Activated CD4-positive, alpha-beta T cell treated with anti-CD3 and anti-CD28 coated beads, Interleukin-2, Interleukin-6, amounts not matched to agents 100 ng/mL and 50 ng/mL, durations not matched to agents 16 hours and 8 hours (primary cell): ENCODE data around the gene SERBP1.
A peak's percentile ranks its signal among the peaks of the same experiment; 100 is the strongest.
"Not testable (repeated sequence)": the region's sequence is repeated elsewhere in the genome, so short reads cannot be mapped to it uniquely, and the experiment has no call there.

Experiments used
- DNase-seq: peaks from one replicate; pipeline ENCODE4 v3.0.0-alpha.2; 2020

Gene SERBP1

DNA sequence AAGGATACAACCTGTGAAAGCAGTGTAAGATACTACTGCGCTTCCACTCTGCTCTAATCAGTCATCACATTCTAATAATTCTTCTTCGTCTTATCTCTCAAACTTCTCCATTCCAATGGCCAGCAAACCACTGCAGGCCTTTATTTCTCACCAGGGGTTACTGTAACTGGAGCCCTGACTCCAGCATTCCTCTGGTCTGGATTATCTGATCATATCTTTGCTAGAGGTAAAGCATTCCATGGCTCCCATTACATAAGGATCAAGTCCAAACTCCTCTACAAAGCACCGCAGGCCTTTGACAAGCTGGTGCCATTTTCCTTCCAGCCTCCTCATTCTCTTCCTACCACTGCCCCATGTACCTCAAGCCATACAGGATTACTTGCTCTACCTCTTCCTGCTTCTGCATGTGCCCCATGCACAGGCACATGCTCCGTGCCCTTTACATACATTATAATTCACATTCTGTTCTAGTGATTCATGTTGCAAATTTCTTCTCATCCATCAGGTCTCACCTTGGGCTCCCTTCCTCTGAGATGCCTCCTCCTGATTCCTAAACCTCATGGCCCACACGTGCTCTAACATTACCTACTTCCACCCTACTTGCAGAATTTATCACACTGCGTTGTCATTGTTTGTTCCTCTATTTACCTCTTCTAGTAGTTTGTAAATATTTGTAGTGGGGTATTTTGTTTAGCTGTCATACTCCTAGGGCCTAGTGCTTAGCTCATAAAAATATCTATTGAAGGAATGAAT, 9.3 kb upstream of the SERBP1 start:
- DNase-seq = no peak

DNA sequence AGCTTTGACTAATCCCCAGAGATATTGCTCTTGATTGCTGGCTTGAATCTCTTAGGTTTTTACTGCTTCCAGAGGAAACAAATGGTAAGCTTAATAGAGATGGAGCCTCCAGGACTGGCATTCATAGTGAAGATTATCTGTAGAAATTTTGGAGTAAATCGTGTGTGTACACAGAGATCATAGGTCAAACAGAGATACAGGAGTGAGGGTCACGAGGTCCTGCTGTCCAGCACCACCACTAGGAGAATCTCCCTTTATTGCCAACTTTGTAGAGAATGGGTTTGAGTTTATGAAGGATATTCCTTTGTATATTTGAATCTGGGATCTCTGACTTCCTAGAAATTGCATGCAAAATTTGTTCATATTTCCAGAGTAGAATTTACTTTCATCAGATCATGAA, 7.8 kb upstream of the SERBP1 start:
- no peak for DNase-seq

DNA sequence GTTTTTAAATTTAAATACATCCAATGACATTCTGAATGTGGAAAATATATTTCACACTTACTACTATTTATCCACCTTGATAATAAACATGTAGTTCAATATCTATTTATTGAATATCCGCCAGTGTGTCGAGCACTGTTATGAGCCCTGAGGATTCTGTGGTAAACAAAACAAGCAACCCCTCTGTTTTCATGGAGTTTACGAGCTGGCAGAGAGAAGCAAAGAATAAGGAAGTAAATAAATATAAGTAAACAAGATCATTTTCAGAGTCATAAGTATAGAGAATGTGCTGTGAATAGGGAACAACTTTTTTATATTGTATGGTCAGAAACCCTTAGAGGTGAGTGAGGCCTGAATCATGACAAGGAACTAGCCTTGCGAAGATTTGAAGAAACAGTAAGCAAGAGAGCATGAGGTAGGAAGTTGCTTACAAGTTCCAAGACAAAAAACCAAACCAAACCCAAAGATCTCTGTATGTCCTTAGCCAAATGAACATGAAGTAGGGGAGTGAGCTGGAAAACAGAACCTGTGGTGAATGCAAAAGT, 6.4 kb upstream of the SERBP1 start:
- no peak for DNase-seq

DNA sequence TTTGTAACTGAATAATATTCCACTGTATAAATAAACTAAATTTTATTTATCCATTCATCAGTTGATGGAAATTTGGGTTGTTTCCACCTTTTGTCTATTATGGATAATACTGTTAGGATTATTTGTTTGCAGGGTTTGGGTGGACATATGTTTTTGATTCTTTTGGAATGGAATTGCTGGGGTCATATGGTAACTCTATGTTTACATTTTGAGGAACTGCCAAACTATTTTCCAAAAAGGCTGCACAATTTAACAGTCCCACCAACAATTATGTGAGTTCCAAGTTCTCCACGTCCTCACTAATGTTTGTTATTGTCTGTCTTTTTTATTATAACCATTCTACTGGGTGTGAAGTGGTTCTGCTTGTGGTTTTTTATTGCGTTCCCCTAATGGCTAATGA, 4.3 kb upstream of the SERBP1 start:
- DNase-seq = no peak

DNA sequence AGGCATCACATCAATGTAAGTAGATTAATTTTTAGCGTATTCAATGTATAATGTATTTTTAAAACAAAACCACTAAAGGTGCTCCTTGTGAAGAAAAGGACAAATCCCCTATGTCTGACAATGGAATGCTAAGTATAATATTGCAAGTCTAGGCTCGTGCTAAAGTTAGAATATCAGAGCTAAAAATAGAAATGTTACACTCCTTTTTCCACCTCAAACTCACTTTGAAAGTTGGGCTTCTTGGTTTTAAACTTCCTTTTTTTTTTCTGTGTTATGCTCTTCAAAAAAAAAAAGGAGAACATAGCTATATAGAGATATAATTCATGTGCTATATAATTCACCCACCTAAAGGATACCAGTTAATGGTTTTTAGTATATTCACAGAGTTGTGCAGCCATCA, 3.6 kb upstream of the SERBP1 start:
- DNase-seq = no peak

DNA sequence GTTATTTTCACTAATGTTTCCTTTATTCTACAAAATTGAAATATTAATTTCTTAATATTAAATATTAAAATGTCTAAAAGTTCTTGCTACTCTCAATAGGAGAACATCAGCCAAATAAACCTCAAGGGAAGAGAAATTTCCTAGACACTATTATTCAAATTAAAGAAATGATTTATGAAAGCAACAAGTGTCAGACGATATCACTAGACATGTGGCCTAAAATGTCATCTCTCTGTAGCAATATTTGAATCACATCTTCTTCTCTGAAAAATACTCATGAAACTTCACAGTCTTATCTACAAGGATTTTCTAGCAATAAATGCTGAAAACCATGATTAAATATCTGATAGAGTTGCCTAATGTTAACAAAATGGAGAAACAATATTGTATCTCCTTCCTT, 2.5 kb upstream of the SERBP1 start:
- no peak for DNase-seq

DNA sequence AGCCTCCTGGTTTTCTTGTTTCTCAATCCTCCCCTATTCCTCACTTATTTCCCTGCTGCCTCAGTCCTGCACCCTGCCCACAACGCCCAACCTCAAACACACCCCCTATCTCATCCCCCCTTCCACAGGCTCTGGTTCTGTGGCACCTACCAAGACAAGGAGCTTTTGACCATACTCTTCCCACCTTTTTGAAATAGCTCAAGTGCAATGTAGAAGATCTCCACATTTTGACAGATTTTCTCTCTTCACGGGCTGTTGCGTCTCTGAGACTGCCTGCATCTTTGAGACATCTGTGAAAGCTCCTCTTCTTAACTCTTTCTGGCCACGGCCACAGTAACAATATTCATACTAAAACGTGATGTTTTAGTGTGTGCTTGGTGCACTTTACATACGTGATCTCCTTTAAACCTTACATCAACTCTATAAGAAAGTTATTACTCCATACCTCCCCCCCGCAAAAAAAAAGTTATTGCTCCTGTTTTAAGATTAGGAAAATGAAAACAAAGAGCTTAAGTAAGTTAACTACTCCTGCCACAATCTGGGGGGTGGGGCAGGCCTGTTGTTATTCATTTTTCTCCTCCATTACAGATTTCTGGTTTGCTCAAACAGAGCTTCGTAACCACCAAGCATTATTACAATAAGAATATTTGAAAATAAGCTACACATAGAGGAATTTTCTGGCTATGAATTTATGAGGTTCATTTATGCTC, 1.8 kb upstream of the SERBP1 start:
- DNase-seq = no peak

DNA sequence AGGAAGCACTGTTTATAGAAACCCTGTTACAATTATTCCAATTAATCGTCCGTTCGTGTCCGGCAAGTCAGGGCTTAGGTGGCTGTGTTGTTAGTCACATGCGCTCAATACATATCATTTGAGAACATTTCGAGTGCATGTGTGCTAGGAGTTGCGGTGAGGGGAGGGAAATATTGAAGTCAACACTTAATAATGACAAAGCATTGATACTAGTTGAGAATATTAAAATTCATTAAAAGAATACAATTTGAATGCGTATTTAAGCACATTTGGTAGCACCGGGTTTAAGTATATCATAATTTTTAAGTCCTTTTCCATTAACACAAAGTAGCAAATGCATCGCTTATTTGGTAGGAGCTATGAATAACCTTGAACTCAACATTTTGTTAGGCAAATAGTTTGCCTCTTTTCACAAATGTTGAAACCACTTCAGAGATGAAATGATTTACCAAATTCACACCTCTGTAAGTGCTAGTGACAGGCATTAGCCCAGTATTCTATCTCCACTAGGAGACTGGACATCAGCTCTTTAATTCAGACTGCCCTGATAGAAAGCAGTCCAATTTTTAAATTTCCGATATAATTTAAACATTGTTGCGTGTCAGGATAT, 1.1 kb upstream of the SERBP1 start:
- no peak for DNase-seq

DNA sequence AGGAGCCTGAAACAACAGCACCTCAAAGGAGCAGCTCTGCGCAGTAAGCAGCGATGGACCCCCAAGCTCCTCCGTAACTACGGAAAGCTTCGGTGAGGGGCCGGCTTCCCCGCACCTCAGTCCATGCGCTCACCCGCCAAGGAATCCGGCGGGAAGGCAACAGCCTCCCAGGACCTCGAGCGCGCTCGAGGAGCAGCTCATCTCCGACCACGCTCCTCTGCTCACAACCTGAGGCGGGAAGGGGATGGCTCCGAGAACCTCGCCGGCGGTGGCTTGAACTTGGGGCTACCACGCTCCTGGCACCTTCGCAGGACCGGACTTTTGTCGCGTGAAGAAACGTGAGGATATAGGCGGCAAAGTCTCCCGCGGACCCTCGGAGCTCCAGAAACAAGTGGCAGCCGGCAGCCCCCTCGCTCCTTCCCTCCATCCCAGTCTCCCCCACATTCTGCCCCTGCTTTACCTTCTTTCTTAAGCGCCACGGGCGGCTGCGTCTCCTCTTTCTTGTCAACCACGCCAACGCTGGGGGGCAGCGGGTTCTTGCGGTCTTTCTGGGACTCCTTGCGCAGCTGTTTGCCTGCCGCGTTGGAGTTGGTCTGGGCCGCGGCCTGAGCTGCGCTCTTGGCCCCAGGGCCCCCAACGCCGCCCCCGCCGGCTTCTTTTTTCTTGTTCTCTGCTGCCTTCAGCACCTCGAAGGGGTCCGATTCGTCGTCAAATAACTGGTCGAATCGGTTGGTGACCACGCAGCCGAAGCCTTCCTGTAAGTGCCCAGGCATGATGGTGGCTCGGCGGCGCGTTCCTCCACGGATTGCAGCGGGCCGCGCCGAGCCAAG, 459 bp downstream of the SERBP1 start:
- DNase-seq = peak; percentile 40

DNA sequence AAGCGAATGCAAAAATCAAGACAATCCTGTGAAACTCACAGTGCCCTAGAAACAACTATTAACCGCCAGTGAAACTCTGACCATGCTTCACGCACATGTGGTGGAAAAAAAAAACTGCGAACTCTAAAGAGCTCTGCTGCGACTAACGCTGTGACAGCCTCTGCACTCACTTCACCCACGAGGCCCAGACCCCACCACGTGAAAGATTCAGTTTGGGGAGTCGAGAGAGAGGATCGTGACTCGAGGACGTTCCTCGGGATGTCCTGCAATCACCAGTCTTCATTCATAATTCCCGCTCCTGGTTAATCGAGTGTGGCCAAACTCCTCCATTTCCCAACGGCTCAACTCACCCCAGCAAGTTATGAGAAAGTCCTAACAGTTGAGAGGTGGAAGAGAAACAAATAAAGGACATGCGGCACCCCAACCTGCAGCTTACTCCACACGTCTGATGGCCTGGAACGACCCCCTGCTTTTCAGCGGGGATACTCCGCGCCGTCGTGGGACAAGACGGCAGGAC, 1.1 kb downstream of the SERBP1 start:
- DNase-seq = peak; percentile 51

DNA sequence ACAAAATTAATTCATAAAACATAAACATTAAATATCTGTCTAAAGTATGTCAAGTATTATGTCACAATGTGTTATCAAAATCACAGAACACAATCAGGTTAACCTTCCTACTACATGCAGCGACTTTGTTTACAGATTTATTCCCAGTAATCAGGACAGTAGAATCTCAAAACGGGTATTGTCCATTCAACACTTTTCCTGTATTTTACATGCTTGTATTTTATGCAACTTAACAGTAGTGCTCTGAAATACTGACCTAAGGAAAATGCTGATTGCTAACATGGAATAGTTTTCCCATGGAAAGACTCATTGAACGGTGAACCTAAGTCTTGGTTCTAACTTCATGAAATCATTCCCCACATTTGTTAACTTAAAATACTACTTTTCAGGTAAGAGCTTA, 2.3 kb downstream of the SERBP1 start:
- DNase-seq = no peak

DNA sequence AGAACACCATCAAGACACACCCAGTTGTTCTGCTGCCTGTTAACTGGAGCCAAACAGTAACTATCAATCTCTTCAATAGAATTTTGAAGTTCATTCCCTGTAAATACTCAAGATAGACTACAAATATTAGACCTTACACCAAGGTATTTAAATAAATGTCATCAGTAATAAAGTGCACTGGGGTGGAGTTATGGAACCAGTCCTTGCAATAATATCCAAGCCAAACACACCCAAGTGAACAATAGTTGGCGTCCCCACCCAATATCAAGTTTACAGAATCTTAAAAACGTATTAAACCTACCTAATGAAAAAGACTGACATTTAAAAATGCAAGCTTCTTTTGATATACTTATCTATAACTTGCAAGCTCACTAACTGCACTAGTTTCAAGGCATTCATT, 2.7 kb downstream of the SERBP1 start:
- no peak for DNase-seq

DNA sequence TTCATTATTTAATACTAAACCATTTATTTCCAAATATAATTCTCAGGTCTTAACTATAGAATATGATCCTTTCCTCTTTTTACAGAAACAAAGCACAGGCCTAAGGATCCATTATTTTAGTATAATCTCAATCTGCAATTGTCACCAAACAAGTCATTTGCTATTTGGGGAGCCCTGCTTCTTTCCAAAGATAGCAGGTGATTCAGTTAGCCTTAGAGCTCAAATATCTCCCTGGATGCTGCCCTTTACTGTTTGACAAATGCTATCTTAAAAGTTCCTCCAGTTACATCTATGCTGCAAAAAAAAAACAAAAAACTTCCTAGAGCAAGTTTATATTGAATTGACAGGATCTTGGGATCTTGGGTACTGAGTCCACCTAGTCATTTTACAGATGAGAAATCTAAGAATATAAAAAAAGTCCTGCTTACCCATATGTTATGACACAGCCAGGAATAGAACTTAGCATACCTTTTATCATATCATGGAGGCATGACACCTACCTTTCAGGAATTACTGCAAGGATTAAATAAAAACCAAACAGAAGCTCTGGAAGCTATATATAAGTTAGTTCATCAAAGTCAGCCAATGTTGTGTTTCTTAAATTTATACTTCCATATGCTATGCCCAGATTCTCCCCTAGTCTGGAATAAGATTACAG, 9.2 kb downstream of the SERBP1 start:
- no peak for DNase-seq

DNA sequence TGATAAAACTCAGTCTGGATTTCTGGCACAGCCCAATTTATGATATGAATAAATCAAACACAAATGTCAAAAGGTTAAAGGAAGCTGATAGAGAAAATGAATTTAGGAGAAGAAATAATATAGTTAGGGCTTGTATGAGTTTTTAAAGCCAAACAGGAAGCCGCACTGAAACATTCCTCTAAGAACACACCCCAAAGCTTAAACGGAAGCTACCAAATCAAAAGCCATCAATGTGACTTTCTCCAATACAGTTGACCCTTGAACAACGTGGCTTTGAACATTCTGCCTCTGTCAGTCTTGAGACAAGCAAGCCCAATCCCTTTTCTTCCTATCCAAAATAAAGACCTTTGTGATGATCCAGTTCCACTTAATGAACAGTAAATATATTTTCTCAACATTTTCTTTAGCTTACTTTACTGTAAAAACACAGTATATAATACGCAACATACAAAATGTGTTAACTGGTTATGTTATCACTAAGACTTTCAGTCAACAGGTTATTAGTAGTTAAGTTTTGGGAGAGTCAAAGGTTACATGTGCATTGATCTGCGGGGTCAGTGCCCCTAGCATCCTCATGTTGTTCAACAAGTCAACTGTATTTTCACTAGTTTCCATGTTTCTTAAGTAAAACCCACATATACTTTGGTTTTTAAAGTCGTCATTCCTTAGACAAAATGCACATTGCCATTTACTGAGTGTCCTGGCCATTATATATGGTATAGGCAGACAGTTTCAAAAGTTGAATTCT, 11.2 kb downstream of the SERBP1 start:
- no peak for DNase-seq

DNA sequence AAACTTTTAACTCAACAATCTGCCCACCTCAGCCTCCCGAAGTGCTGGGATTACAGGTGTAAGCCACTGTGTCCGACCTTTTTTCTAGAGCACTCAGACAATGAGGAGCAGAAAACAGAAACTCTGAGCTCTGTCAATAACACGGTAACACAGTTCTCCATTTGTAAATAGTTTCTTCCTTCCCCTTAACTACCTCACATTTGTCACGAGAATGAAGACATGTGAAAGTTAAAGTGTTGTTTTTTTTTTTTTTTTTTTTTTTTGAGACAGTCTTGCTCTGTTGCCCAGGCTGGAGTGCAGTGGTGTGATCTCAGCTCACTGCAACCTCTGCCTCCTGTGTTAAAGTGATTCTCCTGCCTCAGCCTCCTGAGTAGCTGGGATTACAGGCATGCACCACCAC, 12.5 kb downstream of the SERBP1 start:
- not testable (repeated sequence) for DNase-seq

DNA sequence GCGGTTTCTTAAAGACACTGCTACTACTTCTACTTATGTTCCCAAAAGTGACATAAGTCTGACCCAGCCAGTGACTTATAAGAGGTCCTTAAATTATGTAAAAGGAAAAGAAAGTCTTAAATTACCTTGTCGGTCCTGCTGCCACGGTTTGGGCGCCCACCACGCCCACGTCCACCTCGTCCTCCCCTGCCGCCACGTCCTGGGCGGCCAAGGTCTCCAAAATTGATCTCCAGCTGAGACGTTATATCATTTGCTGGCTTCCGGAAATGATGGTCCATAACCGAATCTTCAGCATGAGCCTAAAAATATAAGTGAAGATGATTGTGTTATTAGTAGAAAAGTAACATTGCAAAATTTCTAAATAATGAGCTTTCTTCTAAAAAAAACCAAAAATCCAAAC, 15.2 kb downstream of the SERBP1 start:
- no peak for DNase-seq

DNA sequence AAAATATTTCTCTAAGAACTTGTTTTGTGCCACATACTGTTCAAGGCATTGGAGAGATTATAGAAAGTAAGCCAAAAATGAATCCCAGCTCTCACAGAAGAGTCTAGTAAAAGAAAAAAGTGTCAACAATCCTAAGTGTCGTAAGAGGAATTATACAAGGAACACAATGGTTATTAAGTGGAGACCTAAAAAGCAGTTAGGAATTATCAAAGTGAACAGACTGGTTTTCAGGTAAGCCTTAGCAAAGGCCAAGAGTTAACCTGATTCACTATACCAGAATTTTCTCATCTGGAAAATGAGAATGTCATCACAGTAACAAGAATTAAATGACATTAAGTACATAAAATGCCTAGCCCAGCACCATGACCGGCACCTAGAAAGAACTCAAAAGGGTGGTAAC, 15.6 kb downstream of the SERBP1 start:
- DNase-seq = no peak

DNA sequence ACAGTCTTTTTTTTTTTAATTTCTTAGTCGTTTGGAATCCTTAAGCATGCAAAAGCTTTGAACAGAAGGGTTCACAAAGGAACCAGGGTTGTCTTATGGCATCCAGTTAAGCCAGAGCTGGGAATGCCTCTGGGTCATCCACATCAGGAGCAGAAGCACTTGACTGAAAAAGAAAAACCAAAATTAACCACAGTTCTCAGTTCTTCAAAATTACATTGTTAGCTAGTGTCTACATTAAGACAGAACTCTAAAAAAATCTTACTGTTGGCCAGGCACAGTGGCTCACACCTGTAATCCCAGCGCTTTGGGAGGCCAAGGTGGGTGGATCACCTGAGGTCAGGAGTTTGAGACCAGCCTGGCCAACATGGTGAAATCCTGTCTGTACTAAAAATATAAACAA, 17.1 kb downstream of the SERBP1 start:
- not testable (repeated sequence) for DNase-seq

DNA sequence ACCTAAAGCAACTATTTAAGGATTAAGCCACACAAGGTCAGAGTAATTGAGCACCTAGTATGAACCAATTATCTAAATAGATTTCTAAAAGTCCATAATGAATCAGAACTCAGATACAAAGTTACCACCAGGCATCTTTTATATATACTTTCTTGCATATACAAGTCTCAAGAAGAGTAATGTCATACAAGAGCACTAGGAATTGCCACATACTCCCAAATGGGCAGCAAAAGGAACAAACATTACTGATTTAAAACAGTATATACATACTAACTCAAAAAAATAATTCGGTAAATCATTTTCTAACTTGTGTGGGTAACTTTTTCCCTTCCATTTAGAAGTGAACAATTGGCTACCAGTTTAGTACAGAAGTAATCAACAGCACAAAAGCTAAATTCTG, 22.1 kb downstream of the SERBP1 start:
- no peak for DNase-seq

DNA sequence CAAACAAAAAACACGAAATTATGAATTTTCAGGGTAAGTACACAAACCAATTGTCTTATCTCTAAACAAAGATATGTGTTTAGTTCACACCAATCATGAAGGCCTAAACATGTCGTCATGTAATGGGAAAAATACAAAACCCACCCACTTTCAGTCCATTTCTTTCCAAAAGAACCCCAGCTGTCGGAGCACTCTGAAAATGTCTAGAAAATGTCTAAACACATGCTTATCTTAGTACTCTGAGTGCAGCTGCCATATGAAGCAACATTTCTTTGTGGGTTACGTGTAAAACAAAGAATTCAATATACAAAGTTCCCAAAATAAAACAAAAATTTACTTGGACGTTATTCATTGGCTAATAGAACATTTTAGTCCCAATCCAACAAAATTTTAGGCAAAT, 22.7 kb downstream of the SERBP1 start:
- no peak for DNase-seq

DNA sequence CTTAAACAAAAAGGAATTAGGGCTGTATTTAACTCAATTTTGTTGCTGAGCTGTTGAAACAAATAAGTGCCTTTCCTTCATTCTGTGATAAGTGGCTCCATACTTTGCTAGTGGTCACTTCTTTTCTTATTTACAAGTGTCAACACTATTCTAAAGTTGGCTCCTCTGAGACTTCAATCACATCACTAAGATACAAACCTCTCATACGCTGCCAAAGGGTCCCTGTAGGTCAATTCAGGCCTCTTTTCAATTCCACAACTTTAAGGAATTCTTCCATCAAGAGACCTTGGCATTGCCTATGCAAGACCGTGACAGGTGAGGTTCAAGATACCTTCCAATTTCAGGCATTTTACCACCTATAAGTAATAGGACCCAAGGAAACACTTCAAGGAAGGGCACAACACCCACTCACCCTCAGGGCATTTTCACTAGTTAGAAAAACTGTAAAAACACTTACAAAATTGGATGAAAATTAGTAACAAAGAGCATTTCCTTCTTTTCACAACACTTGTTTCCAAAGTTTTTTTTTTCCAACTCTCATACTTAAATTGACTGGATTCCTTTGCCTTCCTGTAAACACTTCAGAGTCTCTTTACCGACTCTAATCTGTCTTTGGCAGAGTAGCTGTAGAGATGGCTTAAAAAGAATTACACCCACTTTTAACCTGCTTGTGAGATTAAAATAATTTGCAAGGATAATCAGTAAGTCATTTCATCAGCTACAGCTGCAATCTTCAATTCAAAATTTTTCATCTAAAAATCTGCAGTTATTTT, 24.5 kb downstream of the SERBP1 start:
- no peak for DNase-seq
